Neuronal stem cell (in vitro differentiated cells): Measurements from ENCODE around the gene GALNT12.

Source experiments
- DNase-seq: peaks from one replicate; pipeline ENCODE4 v3.0.0-alpha.2; 2013; ENCODE audit warnings: low spot score
- H2AFZ ChIP-seq: one replicate; pipeline ENCODE4 v1.6.1; 2013; ENCODE audit warnings: mild to moderate bottlenecking, low read length, inconsistent platforms
- H2AK5ac ChIP-seq: 2 replicates; pipeline ENCODE4 v1.6.1; 2013; ENCODE audit warnings: low read depth, mild to moderate bottlenecking, inconsistent platforms, low read length, moderate library complexity, mixed read lengths
- H2BK120ac ChIP-seq: 2 replicates; pipeline ENCODE4 v1.6.1; 2013; ENCODE audit warnings: low read depth, mild to moderate bottlenecking, inconsistent platforms, low read length, moderate library complexity, mixed read lengths
- H2BK12ac ChIP-seq: one replicate; pipeline ENCODE4 v1.6.1; 2013; ENCODE audit warnings: low read length, inconsistent platforms
- H2BK15ac ChIP-seq: 2 replicates; pipeline ENCODE4 v1.6.1; 2013; ENCODE audit warnings: mild to moderate bottlenecking, low read length, inconsistent platforms, mixed read lengths
- H2BK5ac ChIP-seq: one replicate; pipeline ENCODE4 v1.6.1; 2013; ENCODE audit warnings: inconsistent platforms, mild to moderate bottlenecking, low read length, moderate library complexity
- H3K14ac ChIP-seq: one replicate; pipeline ENCODE4 v1.6.1; 2013; ENCODE audit warnings: low read length, inconsistent platforms
- H3K18ac ChIP-seq: 2 replicates; pipeline ENCODE4 v1.6.1; 2013; ENCODE audit warnings: low read length, inconsistent platforms
- H3K23ac ChIP-seq: 2 replicates; pipeline ENCODE4 v1.6.1; 2013; ENCODE audit warnings: low read depth, mild to moderate bottlenecking, mixed read lengths, low read length, inconsistent platforms; ENCODE audit not compliant: poor library complexity
- H3K27ac ChIP-seq: replicated peaks from 3 replicates; pipeline ENCODE4 v1.5.1; 2013; ENCODE audit warnings: low read length, inconsistent platforms
- H3K27me3 ChIP-seq, 3 experiments: 2 replicates each; pipeline ENCODE4 v1.6.1; 2013; ENCODE audit warnings: low read length in 3 of 3, mild to moderate bottlenecking in 2 of 3, inconsistent platforms in 1 of 3, low read depth in 1 of 3, mixed read lengths in 1 of 3, moderate library complexity in 1 of 3; ENCODE audit not compliant: control insufficient read depth in 3 of 3, insufficient read depth in 3 of 3
- H3K36me3 ChIP-seq, 2 donors: replicated peaks in 1 of 2; 2 replicates each; pipeline ENCODE4 v1.6.1; 2013; ENCODE audit warnings: low read length in 2 of 2; ENCODE audit not compliant: control insufficient read depth in 2 of 2, insufficient read depth in 2 of 2
- H3K4ac ChIP-seq: 2 replicates; pipeline ENCODE4 v1.6.1; 2013; ENCODE audit warnings: inconsistent platforms, mild to moderate bottlenecking, low read length, moderate library complexity
- H3K4me1 ChIP-seq, 2 donors: 1 replicate in 1 of 2; 2 replicates in 1 of 2; pipeline ENCODE4 v1.6.1; 2013; ENCODE audit warnings: low read length in 2 of 2, low read depth in 1 of 2; ENCODE audit not compliant: control insufficient read depth in 2 of 2, insufficient read depth in 1 of 2
- H3K4me2 ChIP-seq: one replicate; pipeline ENCODE4 v1.6.1; 2013; ENCODE audit warnings: mild to moderate bottlenecking, low read length, inconsistent platforms; ENCODE audit not compliant: insufficient read depth, poor library complexity, severe bottlenecking
- H3K4me3 ChIP-seq, 2 donors: 2 replicates each; pipeline ENCODE4 v1.5.1; 2013; ENCODE audit warnings: low read length in 2 of 2, mild to moderate bottlenecking in 2 of 2, inconsistent platforms in 1 of 2, moderate library complexity in 1 of 2
- H3K79me1 ChIP-seq: one replicate; pipeline ENCODE4 v1.6.1; 2013; ENCODE audit warnings: low read depth, mild to moderate bottlenecking, inconsistent platforms, low read length, moderate library complexity
- H3K9ac ChIP-seq: one replicate; pipeline ENCODE4 v1.6.1; 2013; ENCODE audit warnings: mild to moderate bottlenecking, low read depth, low read length, inconsistent platforms; ENCODE audit not compliant: poor library complexity
- H3K9me3 ChIP-seq, 2 donors: replicated peaks in 1 of 2; 2 replicates each; pipeline versions ENCODE3 to v1.6.1; 2013; ENCODE audit warnings: low read length in 2 of 2, mild to moderate bottlenecking in 2 of 2, inconsistent platforms in 1 of 2, low read depth in 1 of 2, mixed read lengths in 1 of 2, moderate library complexity in 1 of 2; ENCODE audit not compliant: control insufficient read depth in 2 of 2, insufficient read depth in 1 of 2
- H4K8ac ChIP-seq: one replicate; pipeline ENCODE4 v1.6.1; 2013; ENCODE audit warnings: low read depth, mild to moderate bottlenecking, inconsistent platforms, low read length, moderate library complexity
- H4K91ac ChIP-seq: one replicate; pipeline ENCODE4 v1.6.1; 2013; ENCODE audit warnings: low read length, low read depth, mild to moderate bottlenecking, inconsistent platforms; ENCODE audit not compliant: poor library complexity
- WGBS, 2 donors: extraction: QIAGEN DNeasy Blood & Tissue Kit; methylation state at CpG; one replicate each; pipeline ENCODE4 v1.1.7; 2013; ENCODE audit warnings: missing lambda C conversion rate in 2 of 2, mixed read lengths in 1 of 2; ENCODE audit not compliant: insufficient read length in 2 of 2, insufficient replicate concordance in 1 of 2; ENCODE audit errors: extremely low coverage in 2 of 2; 5-methylcytosine and 5-hydroxymethylcytosine counted together

The GALNT12 gene

DNA sequence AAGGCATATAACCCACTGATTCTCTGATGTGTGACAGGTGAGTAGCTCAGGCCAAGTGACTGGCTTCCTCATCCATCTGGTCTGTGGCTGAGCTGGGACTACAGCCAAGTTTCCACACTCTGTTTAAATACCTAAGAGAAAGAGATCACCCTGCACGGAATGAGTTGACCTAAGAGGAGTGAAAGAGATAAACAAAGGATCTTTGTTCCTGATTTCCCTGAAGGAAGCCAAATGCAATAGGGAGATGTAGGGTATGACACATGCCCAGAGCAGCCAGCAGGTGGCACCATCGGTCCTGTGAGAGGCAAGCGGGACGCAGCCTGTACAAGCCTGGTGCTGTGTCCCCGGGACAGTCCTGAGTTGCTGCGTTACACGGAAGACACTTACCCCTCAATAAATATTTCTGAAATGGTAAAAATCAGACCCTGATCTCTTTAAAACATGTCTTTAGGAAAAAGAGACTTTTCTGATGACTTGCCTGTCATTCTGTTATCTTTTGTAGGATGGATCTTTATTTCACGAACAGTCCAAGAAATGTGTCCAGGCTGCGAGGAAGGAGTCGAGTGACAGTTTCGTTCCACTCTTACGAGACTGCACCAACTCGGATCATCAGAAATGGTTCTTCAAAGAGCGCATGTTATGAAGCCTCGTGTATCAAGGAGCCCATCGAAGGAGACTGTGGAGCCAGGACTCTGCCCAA, 41.1 kb downstream of the GALNT12 start:
- no CpG with 5 or more reads among the region's 16 CpGs for WGBS, 2 donors
- no peak overlapping the region for H3K4ac ChIP-seq
- H2AFZ ChIP-seq: peak overlapping the region; percentile 82
- peaks cover 0 to 8% of the 10 kb centered on the region in 2 donors for H3K36me3 ChIP-seq
- H3K27me3 ChIP-seq: no peaks in the 10 kb centered on the region
- peaks cover 0 to 3% of the 10 kb centered on the region in 2 donors for H3K4me1 ChIP-seq
- no peak overlapping the region for H2AK5ac ChIP-seq
- H3K4me2 ChIP-seq: no peak overlapping the region
- no peak overlapping the region for H2BK12ac ChIP-seq
- H3K14ac ChIP-seq: no peak overlapping the region
- no peak overlapping the region for H3K4me3 ChIP-seq
- no peak overlapping the region for H3K18ac ChIP-seq
- H4K91ac ChIP-seq: no peak overlapping the region
- DNase-seq: peak; percentile 84
- H3K9ac ChIP-seq: no peak overlapping the region
- no peak overlapping the region for H3K27ac ChIP-seq
- no peak overlapping the region for H2BK120ac ChIP-seq
- H3K23ac ChIP-seq: no peak overlapping the region
- no peak overlapping the region for H4K8ac ChIP-seq
- no peaks in the 10 kb centered on the region for H3K79me1 ChIP-seq
- H2BK5ac ChIP-seq: no peak overlapping the region
- H3K9me3 ChIP-seq: no peaks in the 10 kb centered on the region
- H2BK15ac ChIP-seq: no peak overlapping the region

DNA sequence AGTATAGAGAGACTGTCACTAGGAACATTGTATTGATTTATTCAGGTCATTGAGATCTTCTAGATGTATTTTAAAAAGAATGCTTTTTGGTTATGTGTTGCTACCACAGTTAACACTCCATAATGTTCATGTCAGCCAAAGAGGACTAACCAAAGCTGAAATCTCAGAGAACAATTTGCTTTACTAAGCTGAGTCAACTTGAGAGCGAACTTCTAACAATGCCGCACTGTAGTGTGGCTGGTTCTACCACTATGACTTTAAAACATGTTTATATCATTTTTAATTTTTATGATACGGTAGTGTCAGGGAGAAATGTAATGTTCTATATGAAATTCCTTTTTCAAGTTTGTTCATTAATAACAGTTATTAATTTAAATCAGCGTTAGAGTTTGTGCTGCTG, 42.1 kb downstream of the GALNT12 start:
- no peak overlapping the region for H3K4me2 ChIP-seq
- no peak overlapping the region for H2BK15ac ChIP-seq
- peaks cover 0 to 3% of the 10 kb centered on the region in 2 donors for H3K4me1 ChIP-seq
- no peaks in the 10 kb centered on the region for H3K27me3 ChIP-seq
- no peaks in the 10 kb centered on the region for H3K79me1 ChIP-seq
- no peak overlapping the region for H2BK120ac ChIP-seq
- H2BK12ac ChIP-seq: no peak overlapping the region
- no peak overlapping the region for H3K14ac ChIP-seq
- no peak overlapping the region for H4K91ac ChIP-seq
- no peak overlapping the region for H4K8ac ChIP-seq
- H3K27ac ChIP-seq: no peak overlapping the region
- DNase-seq: no peak
- no peak overlapping the region for H3K4me3 ChIP-seq
- no peak overlapping the region for H3K23ac ChIP-seq
- no peak overlapping the region for H3K9ac ChIP-seq
- no peak overlapping the region for H2BK5ac ChIP-seq
- no CpG with 5 or more reads among the region's 4 CpGs for WGBS, 2 donors
- H3K9me3 ChIP-seq: no peaks in the 10 kb centered on the region
- no peak overlapping the region for H2AK5ac ChIP-seq
- H2AFZ ChIP-seq: no peak overlapping the region
- no peak overlapping the region for H3K18ac ChIP-seq
- no peak overlapping the region for H3K4ac ChIP-seq
- H3K36me3 ChIP-seq: peaks cover 0 to 8% of the 10 kb centered on the region in 2 donors

GRCh38 chr9:98850851-98851729, 43.6 kb downstream of the GALNT12 start:
- no peak overlapping the region for H3K27ac ChIP-seq
- WGBS, 2 donors: no CpG with 5 or more reads among the region's 11 CpGs
- no peaks in the 10 kb centered on the region for H3K79me1 ChIP-seq
- no peak overlapping the region for H4K8ac ChIP-seq
- no peak overlapping the region for H3K4me3 ChIP-seq
- no peak overlapping the region for H2BK15ac ChIP-seq
- no peaks in the 10 kb centered on the region for H3K27me3 ChIP-seq
- no peak overlapping the region for H3K4me2 ChIP-seq
- H2AFZ ChIP-seq: peak overlapping the region; percentile 23
- H2BK120ac ChIP-seq: no peak overlapping the region
- no peak overlapping the region for H2BK5ac ChIP-seq
- no peaks in the 10 kb centered on the region for H3K9me3 ChIP-seq
- H3K4ac ChIP-seq: no peak overlapping the region
- no peak for DNase-seq
- no peak overlapping the region for H3K14ac ChIP-seq
- peaks cover 0 to 3% of the 10 kb centered on the region in 2 donors for H3K4me1 ChIP-seq
- peaks cover 0 to 2% of the 10 kb centered on the region in 2 donors for H3K36me3 ChIP-seq
- no peak overlapping the region for H3K18ac ChIP-seq
- no peak overlapping the region for H2BK12ac ChIP-seq
- H3K23ac ChIP-seq: no peak overlapping the region
- no peak overlapping the region for H2AK5ac ChIP-seq
- no peak overlapping the region for H3K9ac ChIP-seq
- no peak overlapping the region for H4K91ac ChIP-seq
